CD4-positive, CD25-positive, alpha-beta regulatory T cell (primary cell): ENCODE data around the gene SDCCAG8. TPM values are rescaled to one million over a fixed set of nuclear protein-coding genes. Genes with fewer than 3 reads are reported as not detected.
A peak's percentile ranks its signal among the peaks of the same experiment; 100 is the strongest.

ENCODE experiments used
- ATAC-seq, 2 donors: fragments of 150-1000 bp; cut with Tn5 transposase; one replicate each; pipeline ENCODE4 v1.10.0; 2021; ENCODE audit warnings: low read depth in 2 of 2, moderate number of reproducible peaks in 2 of 2, moderate library complexity in 1 of 2
- DNase-seq, 3 donors: peaks; one replicate each; pipeline versions ENCODE4 v3.0.0 to v3.0.0-alpha.2; 2012 to 2022; ENCODE audit warnings: mixed read lengths in 1 of 3
- H3K27ac ChIP-seq: one replicate; pipeline ENCODE4 v1.7.0; 2013; ENCODE audit warnings: mild to moderate bottlenecking, low read length; ENCODE audit not compliant: insufficient read depth, poor library complexity, severe bottlenecking
- H3K27me3 ChIP-seq: one replicate; pipeline ENCODE4 v1.7.0; 2013; ENCODE audit warnings: low read length; ENCODE audit not compliant: control insufficient read depth, insufficient read depth
- H3K36me3 ChIP-seq: one replicate; pipeline ENCODE4 v1.7.0; 2013; ENCODE audit warnings: mild to moderate bottlenecking, low read length, moderate library complexity; ENCODE audit not compliant: control insufficient read depth, insufficient read depth
- H3K4me1 ChIP-seq: 2 replicates; pipeline ENCODE4 v1.7.0; 2013; ENCODE audit warnings: mild to moderate bottlenecking, low read length; ENCODE audit not compliant: insufficient read depth, control insufficient read depth, poor library complexity, severe bottlenecking
- H3K4me3 ChIP-seq: one replicate; pipeline ENCODE4 v1.7.0; 2013; ENCODE audit warnings: low read depth, mild to moderate bottlenecking, low read length, moderate library complexity
- H3K9me3 ChIP-seq, 2 experiments: 1 replicate in 1 of 2; 2 replicates in 1 of 2; pipeline ENCODE4 v1.7.0; 2013; ENCODE audit warnings: low read length in 2 of 2, mild to moderate bottlenecking in 1 of 2, moderate library complexity in 1 of 2; ENCODE audit not compliant: control insufficient read depth in 2 of 2
- H3K27ac Mint-ChIP-seq, 3 donors: one replicate each; pipeline ENCODE4 v1.8.0; 2020 to 2022; ENCODE audit warnings: mild to moderate bottlenecking in 3 of 3, mixed read lengths in 3 of 3, moderate library complexity in 2 of 3
- H3K27me3 Mint-ChIP-seq: one replicate; pipeline ENCODE4 v1.8.0; 2022; ENCODE audit warnings: mild to moderate bottlenecking, mixed read lengths
- H3K36me3 Mint-ChIP-seq: one replicate; pipeline ENCODE4 v1.8.0; 2020; ENCODE audit warnings: mixed read lengths
- H3K4me1 Mint-ChIP-seq, 4 donors: one replicate each; pipeline ENCODE4 v1.8.0; 2020 to 2022; ENCODE audit warnings: mixed read lengths in 4 of 4, mild to moderate bottlenecking in 1 of 4
- H3K4me3 Mint-ChIP-seq, 4 donors: one replicate each; pipeline ENCODE4 v1.8.0; 2020 to 2022; ENCODE audit warnings: mild to moderate bottlenecking in 4 of 4, mixed read lengths in 4 of 4, moderate library complexity in 3 of 4
- H3K9me3 Mint-ChIP-seq, 7 donors: one replicate each; pipeline ENCODE4 v1.8.0; 2020 to 2022; ENCODE audit warnings: mixed read lengths in 7 of 7, mild to moderate bottlenecking in 3 of 7, moderate library complexity in 2 of 7
- polyA plus RNA-seq, 4 donors: library from polyadenylated mRNA; unstranded; fragments of 300-500 nt; fragmentation: Illumina TruSeq; gene quantifications; one replicate each; pipeline ENCODE4 v1.2.3, GENCODE V29; 2021
- total RNA-seq: library from RNA; stranded (reverse); gene quantifications from one replicate; pipeline ENCODE4 v1.2.3, GENCODE V29; 2022

The SDCCAG8 gene
- total and polyA plus RNA-seq, 5 donors from 2014 or later = 19.4 to 28.5 (median 22.7) TPM

- ATAC-seq = no peak
These were observed 28.2 kb upstream of the SDCCAG8 start for GRCh38 chr1:243227622-243228021.

GRCh38 chr1:243229526-243229925 lies 26.3 kb upstream of the SDCCAG8 start:
- no peak overlapping the region for H3K4me3 Mint-ChIP-seq
- H3K27ac Mint-ChIP-seq = no peak overlapping the region
- Histone ChIP-seq H3K36me3 (peaks cover 9% of the 10 kb centered on the region), H3K27ac (no peak overlapping the region), H3K4me1 (no peaks in the 10 kb centered on the region), H3K9me3 (peaks cover 28 to 31% of the 10 kb centered on the region in 2 experiments), H3K27me3 (no peaks in the 10 kb centered on the region), H3K4me3 (no peak overlapping the region)
- DNase-seq (no peak), ATAC-seq (no peak)
- peaks cover 0 to 31% (median 9%) of the 10 kb centered on the region in 7 donors for H3K9me3 Mint-ChIP-seq
- peaks cover 6 to 21% (median 13%) of the 10 kb centered on the region in 4 donors for H3K4me1 Mint-ChIP-seq
- peaks cover 26% of the 10 kb centered on the region for H3K36me3 Mint-ChIP-seq
- no peaks in the 10 kb centered on the region for H3K27me3 Mint-ChIP-seq

More at GRCh38 chr1:243227622-243228021, 28.2 kb upstream of the SDCCAG8 start:
- Mint-ChIP-seq H3K4me3 (no peak overlapping the region), H3K36me3 (peaks cover 42% of the 10 kb centered on the region), H3K4me1 (peaks cover 6 to 31% (median 16%) of the 10 kb centered on the region in 4 donors), H3K9me3 (peaks cover 0 to 24% (median 8%) of the 10 kb centered on the region in 7 donors), H3K27ac (no peak overlapping the region), H3K27me3 (no peaks in the 10 kb centered on the region)
- H3K27ac ChIP-seq = no peak overlapping the region
- no peaks in the 10 kb centered on the region for H3K27me3 ChIP-seq
- peaks cover 18% of the 10 kb centered on the region for H3K36me3 ChIP-seq
- no peak overlapping the region for H3K4me3 ChIP-seq
- no peak for DNase-seq
- H3K4me1 ChIP-seq = no peaks in the 10 kb centered on the region
- H3K9me3 ChIP-seq = peaks cover 23 to 28% of the 10 kb centered on the region in 2 experiments

- DNase-seq = peak in 2 of 3 donors; percentile 10 to 13
- no peak for ATAC-seq
These were observed 24.9 kb upstream of the SDCCAG8 start for GRCh38 chr1:243230914-243231313.

GRCh38 chr1:243233908-243234307 lies 21.9 kb upstream of the SDCCAG8 start:
- no peak for ATAC-seq
- H3K27ac Mint-ChIP-seq = no peak overlapping the region
- H3K4me3 ChIP-seq = no peak overlapping the region
- peaks cover 13% of the 10 kb centered on the region for H3K36me3 ChIP-seq
- no peaks in the 10 kb centered on the region for H3K27me3 ChIP-seq
- no peaks in the 10 kb centered on the region for H3K27me3 Mint-ChIP-seq
- H3K36me3 Mint-ChIP-seq = peaks cover 34% of the 10 kb centered on the region
- H3K4me1 ChIP-seq = no peaks in the 10 kb centered on the region
- no peak for DNase-seq
- peaks cover 0 to 31% (median 8%) of the 10 kb centered on the region in 7 donors for H3K9me3 Mint-ChIP-seq
- peaks cover 6 to 19% (median 14%) of the 10 kb centered on the region in 4 donors for H3K4me1 Mint-ChIP-seq
- H3K4me3 Mint-ChIP-seq = no peak overlapping the region
- H3K27ac ChIP-seq = no peak overlapping the region
- H3K9me3 ChIP-seq = peaks cover 28 to 31% of the 10 kb centered on the region in 2 experiments

More at GRCh38 chr1:243230914-243231313, 24.9 kb upstream of the SDCCAG8 start:
- Histone ChIP-seq H3K36me3 (peaks cover 9% of the 10 kb centered on the region), H3K27ac (no peak overlapping the region), H3K4me3 (no peak overlapping the region), H3K27me3 (no peaks in the 10 kb centered on the region), H3K9me3 (peaks cover 28 to 31% of the 10 kb centered on the region in 2 experiments), H3K4me1 (no peaks in the 10 kb centered on the region)
- Mint-ChIP-seq H3K27me3 (no peaks in the 10 kb centered on the region), H3K9me3 (peaks cover 0 to 31% (median 9%) of the 10 kb centered on the region in 7 donors), H3K27ac (no peak overlapping the region), H3K4me3 (no peak overlapping the region), H3K36me3 (peaks cover 25% of the 10 kb centered on the region), H3K4me1 (peaks cover 6 to 18% (median 16%) of the 10 kb centered on the region in 4 donors)

- peaks cover 13% of the 10 kb centered on the region for H3K36me3 ChIP-seq
- H3K27ac Mint-ChIP-seq = no peak overlapping the region
These were observed 20.7 kb upstream of the SDCCAG8 start for GRCh38 chr1:243234978-243235647.

GRCh38 chr1:243236604-243237252 lies 19.1 kb upstream of the SDCCAG8 start:
- Mint-ChIP-seq H3K27ac (peak overlapping the region in 1 of 3 donors; percentile 17), H3K9me3 (peaks cover 0 to 18% (median 4%) of the 10 kb centered on the region in 7 donors), H3K4me3 (no peak overlapping the region), H3K4me1 (peaks cover 0 to 20% (median 12%) of the 10 kb centered on the region in 4 donors), H3K36me3 (peaks cover 19% of the 10 kb centered on the region), H3K27me3 (no peaks in the 10 kb centered on the region)
- H3K9me3 ChIP-seq = peaks cover 11 to 12% of the 10 kb centered on the region in 2 experiments
- DNase-seq (no peak), ATAC-seq (no peak)
- no peak overlapping the region for H3K27ac ChIP-seq
- no peak overlapping the region for H3K4me3 ChIP-seq
- H3K27me3 ChIP-seq = no peaks in the 10 kb centered on the region
- no peaks in the 10 kb centered on the region for H3K4me1 ChIP-seq
- peaks cover 13% of the 10 kb centered on the region for H3K36me3 ChIP-seq

More at GRCh38 chr1:243234978-243235647, 20.7 kb upstream of the SDCCAG8 start:
- H3K27me3 Mint-ChIP-seq = no peaks in the 10 kb centered on the region
- peaks cover 0 to 31% (median 8%) of the 10 kb centered on the region in 7 donors for H3K9me3 Mint-ChIP-seq
- peaks cover 5 to 19% (median 15%) of the 10 kb centered on the region in 4 donors for H3K4me1 Mint-ChIP-seq
- H3K4me3 Mint-ChIP-seq = no peak overlapping the region
- DNase-seq (no peak), ATAC-seq (no peak)
- H3K27me3 ChIP-seq = no peaks in the 10 kb centered on the region
- H3K4me1 ChIP-seq = no peaks in the 10 kb centered on the region
- H3K4me3 ChIP-seq = no peak overlapping the region
- peaks cover 23 to 25% of the 10 kb centered on the region in 2 experiments for H3K9me3 ChIP-seq
- no peak overlapping the region for H3K27ac ChIP-seq
- H3K36me3 Mint-ChIP-seq = peaks cover 26% of the 10 kb centered on the region

- no peak for DNase-seq
- Histone ChIP-seq H3K4me3 (no peak overlapping the region), H3K9me3 (no peaks in the 10 kb centered on the region), H3K27ac (no peak overlapping the region), H3K36me3 (no peaks in the 10 kb centered on the region), H3K27me3 (no peaks in the 10 kb centered on the region), H3K4me1 (no peaks in the 10 kb centered on the region)
- Mint-ChIP-seq H3K36me3 (peaks cover 13% of the 10 kb centered on the region), H3K9me3 (peaks cover 0 to 2% (median 0%) of the 10 kb centered on the region in 7 donors), H3K27me3 (no peaks in the 10 kb centered on the region), H3K27ac (no peak overlapping the region), H3K4me1 (peaks cover 9 to 36% (median 20%) of the 10 kb centered on the region in 4 donors), H3K4me3 (no peak overlapping the region)
- ATAC-seq = no peak
These were observed 11.4 kb upstream of the SDCCAG8 start for GRCh38 chr1:243244432-243244841.
